Adrenal gland (tissue), 12 donors: ENCODE data around the gene NRIP3. TPM values are rescaled to one million over a fixed set of nuclear protein-coding genes. Genes with fewer than 3 reads are reported as not detected.

Experiments
- DNase-seq, 7 donors: peaks; one replicate each; pipeline ENCODE4 v3.0.0-alpha.2; 2019 to 2020
- H3K27ac ChIP-seq, 5 donors: fragments of 200-600 bp; sonication (generic) in 4 of 5; 1 replicate in 3 of 5; 2 replicates in 2 of 5; pipeline versions ENCODE4 v1.5.1 to v1.8.0; 2016 to 2020; ENCODE audit warnings: mild to moderate bottlenecking in 1 of 5
- H3K27me3 ChIP-seq: fragments of 200-600 bp; 2 replicates; pipeline ENCODE4 v1.8.0; 2021
- H3K36me3 ChIP-seq, 2 donors: fragments of 200-600 bp; replicated peaks in 1 of 2; 1 replicate in 1 of 2; 2 replicates in 1 of 2; pipeline versions ENCODE4 v1.5.1 to v1.8.0; 2018 to 2022
- H3K4me1 ChIP-seq, 2 donors: fragments of 200-600 bp; replicated peaks in 1 of 2; 1 replicate in 1 of 2; 2 replicates in 1 of 2; pipeline versions ENCODE4 v1.5.1 to v1.8.0; 2018 to 2021
- H3K4me3 ChIP-seq, 4 donors: fragments of 200-600 bp; sonication (generic) in 3 of 4; one replicate each; pipeline ENCODE4 v1.5.1; 2016 to 2018
- H3K9me3 ChIP-seq, 3 donors: fragments of 200-600 bp; sonication (generic) in 1 of 3; replicated peaks in 1 of 3; 1 replicate in 2 of 3; 2 replicates in 1 of 3; pipeline versions ENCODE4 v1.5.1 to v1.8.0; 2016 to 2021
- POLR2A ChIP-seq, 2 donors: fragments of 450-650 bp; IDR thresholded peaks; one replicate each; pipeline ENCODE4 v1.6.1; 2017; ENCODE audit warnings: antibody characterized with exemption in 2 of 2, mild to moderate bottlenecking in 2 of 2, moderate library complexity in 1 of 2
- WGBS, 4 donors: extraction: QIAGEN DNeasy Blood & Tissue Kit in 2 of 4; methylation state at CpG; one replicate each; pipeline versions ENCODE4 v1.1.5 to v1.1.7; 2013 to 2017; 5-methylcytosine and 5-hydroxymethylcytosine counted together
- intact Hi-C, 2 donors: fragments of 100-400 bp; cut with DNase I; formaldehyde crosslinking; loops; one replicate each; pipeline versions ENCODE4 v1.14.1 to v1.15.0; 2022 to 2023
- polyA plus RNA-seq, 3 donors: library from polyadenylated mRNA; stranded (reverse); fragments of 200-250 nt in 2 of 3; fragments of 350-450 nt in 1 of 3; fragmentation: Illumina TruSeq in 1 of 3; extraction: RNeasy Lipid Tissue Mini Kit (QIAGEN cat#74804) in 1 of 3; gene quantifications; one replicate each; pipeline ENCODE4 v1.2.3, GENCODE V29; 2013 to 2014
- total RNA-seq, 9 donors: library from RNA; depleted of rRNA in 4 of 9; stranded (reverse); fragments of >200 nt in 4 of 9; fragments of 120-200 nt in 1 of 9; fragmentation: NEBNext Ultra II Directional in 1 of 9; extraction: Animal tissue kit (Norgen Biotek cat#: 25700) in 1 of 9; gene quantifications; one replicate each; pipeline versions ENCODE4 v1.1.0 to v1.2.4, GENCODE V29; 2013 to 2023
- TF ChIP-seq, protein P1 (sequence below), 6 experiments: fragments of 450-650 bp in 4 of 6; fragments of 200-600 bp in 2 of 6; sonication (generic) in 1 of 6; IDR thresholded peaks; 1 replicate in 5 of 6; 2 replicates in 1 of 6; pipeline versions ENCODE4 v1.5.1 to v1.8.0; 2016 to 2021; ENCODE audit warnings: antibody characterized with exemption in 6 of 6, mild to moderate bottlenecking in 2 of 6, moderate library complexity in 1 of 6
- donor health status: healthy with polysubstance abuse.
- donor health status: Bipolar disorder and iron deficiency.
- donor health status: DM: yes; HTN: yes; CAD: no.
- donor health status: DM: no; HTN: no; CAD: no.
- donor health status: DM: no; HTN: no; CAD: no.
- donor health status: DM: yes; HTN: yes; CAD: no.

Gene NRIP3
- total and polyA plus RNA-seq, 12 donors: 1.4 to 42.5 (median 11.0) TPM

DNA sequence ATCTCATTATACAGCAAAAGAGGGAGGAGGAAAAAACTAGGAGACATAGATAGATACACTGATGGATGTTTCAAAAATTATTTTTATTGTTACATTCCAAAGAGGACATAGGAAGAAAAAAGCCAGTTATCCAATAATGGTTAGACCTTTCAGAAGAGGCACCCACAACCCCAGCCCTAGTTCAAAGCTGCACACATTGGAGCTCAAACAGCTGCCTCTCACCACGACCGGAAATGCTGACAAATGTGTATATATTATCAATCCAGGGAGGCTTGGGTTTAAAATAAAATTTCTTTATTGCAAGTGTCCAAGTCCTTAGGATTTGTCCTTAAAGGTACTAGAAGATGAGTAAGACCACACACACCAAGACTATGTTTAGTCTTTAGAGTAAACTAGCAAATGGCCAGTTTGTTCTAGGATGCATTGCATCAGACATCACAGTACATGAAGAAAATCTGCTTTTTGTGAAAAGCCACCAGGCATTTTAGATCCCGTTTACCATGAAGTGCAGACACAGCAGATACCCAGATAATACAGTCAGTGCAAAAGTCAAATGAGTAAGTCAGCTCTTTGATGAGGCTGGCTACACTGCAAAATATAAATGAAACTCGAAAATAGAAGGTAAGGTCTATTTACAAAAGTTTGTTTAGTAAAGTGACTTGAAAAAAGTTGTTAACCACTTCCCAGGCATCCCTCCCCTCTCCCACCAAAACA, 56.4 kb downstream of the NRIP3 start:
- no peaks in the 10 kb centered on the region for H3K9me3 ChIP-seq
- whole genome bisulfite sequencing, 4 donors: 81 to 92% (median 88%) methylated on average over 4 of the region's 4 CpGs
- DNase-seq: no peak
- no peak overlapping the region for H3K4me3 ChIP-seq
- H3K4me1 ChIP-seq: no peaks in the 10 kb centered on the region
- intact Hi-C loops: no loop called here
- H3K27me3 ChIP-seq: no peaks in the 10 kb centered on the region
- TF ChIP-seq, protein P1, sequence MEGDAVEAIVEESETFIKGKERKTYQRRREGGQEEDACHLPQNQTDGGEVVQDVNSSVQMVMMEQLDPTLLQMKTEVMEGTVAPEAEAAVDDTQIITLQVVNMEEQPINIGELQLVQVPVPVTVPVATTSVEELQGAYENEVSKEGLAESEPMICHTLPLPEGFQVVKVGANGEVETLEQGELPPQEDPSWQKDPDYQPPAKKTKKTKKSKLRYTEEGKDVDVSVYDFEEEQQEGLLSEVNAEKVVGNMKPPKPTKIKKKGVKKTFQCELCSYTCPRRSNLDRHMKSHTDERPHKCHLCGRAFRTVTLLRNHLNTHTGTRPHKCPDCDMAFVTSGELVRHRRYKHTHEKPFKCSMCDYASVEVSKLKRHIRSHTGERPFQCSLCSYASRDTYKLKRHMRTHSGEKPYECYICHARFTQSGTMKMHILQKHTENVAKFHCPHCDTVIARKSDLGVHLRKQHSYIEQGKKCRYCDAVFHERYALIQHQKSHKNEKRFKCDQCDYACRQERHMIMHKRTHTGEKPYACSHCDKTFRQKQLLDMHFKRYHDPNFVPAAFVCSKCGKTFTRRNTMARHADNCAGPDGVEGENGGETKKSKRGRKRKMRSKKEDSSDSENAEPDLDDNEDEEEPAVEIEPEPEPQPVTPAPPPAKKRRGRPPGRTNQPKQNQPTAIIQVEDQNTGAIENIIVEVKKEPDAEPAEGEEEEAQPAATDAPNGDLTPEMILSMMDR (IDR thresholded peaks at IDR 0.05): no peak
- TF ChIP-seq POLR2A (IDR thresholded peaks at IDR 0.05): no peak
- H3K27ac ChIP-seq: no peak overlapping the region
- peaks cover 0 to 28% of the 10 kb centered on the region in 2 donors for H3K36me3 ChIP-seq

DNA sequence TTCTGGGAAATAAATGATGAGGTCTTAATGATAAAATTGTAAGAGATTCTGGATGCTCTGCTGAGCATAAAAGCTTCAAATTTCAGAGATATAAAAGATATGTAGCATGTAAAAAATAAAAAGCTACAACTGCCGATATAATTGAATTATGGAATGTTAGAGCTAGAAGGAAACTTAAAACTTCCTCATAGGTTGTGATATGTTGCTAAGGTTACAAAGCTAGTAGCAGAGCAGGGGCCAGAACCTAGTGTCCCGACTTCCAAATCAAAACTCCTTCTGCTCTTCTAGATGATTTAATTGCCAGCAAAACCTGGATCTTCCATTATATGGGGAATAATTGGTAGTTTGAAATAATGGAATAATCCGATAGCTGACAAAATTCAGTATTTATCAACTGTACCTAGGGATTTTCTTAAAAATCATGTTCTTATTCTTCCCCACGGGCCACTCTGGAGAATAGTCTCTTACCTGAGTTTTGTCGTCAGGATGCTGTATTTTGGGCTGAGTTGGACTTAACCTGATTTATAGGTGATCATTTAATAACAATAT, 61.2 kb downstream of the NRIP3 start, which contains the start of gene ASCL3:
Gene ASCL3 (minus strand): TSS at position 499 of the 549 bp plus-strand sequence. CDS start 4,855 bp downstream, outside the sequence.
- TF ChIP-seq, protein P1 (IDR thresholded peaks at IDR 0.05): no peak
- no peak for TF ChIP-seq POLR2A (IDR thresholded peaks at IDR 0.05)
- DNase-seq: no peak
- intact Hi-C loops: no loop called here
- no peaks in the 10 kb centered on the region for H3K9me3 ChIP-seq
- H3K27ac ChIP-seq: no peak within 1 kb of the TSS
- no peak within 1 kb of the TSS for H3K4me3 ChIP-seq
- no peaks in the 10 kb centered on the region for H3K27me3 ChIP-seq
- WGBS, 4 donors: 67 to 86% (median 75%) methylated on average over 5 of the region's 5 CpGs
- H3K4me1 ChIP-seq: no peaks in the 10 kb centered on the region
- peaks cover 0 to 7% of the 10 kb centered on the region in 2 donors for H3K36me3 ChIP-seq

- Histone ChIP-seq H3K4me1 (no peaks in the 10 kb centered on the region), H3K9me3 (no peaks in the 10 kb centered on the region), H3K27me3 (no peaks in the 10 kb centered on the region), H3K36me3 (no peaks in the 10 kb centered on the region), H3K4me3 (no peak overlapping the region), H3K27ac (peak overlapping the region in 1 of 5 donors; percentile 34)
- WGBS, 4 donors: 49 to 58% (median 57%) methylated on average over 8 of the region's 8 CpGs
- no peak for TF ChIP-seq POLR2A (IDR thresholded peaks at IDR 0.05)
- TF ChIP-seq, protein P1 (IDR thresholded peaks at IDR 0.05): no peak
- intact Hi-C loops: no loop called here
- no peak for DNase-seq
These were observed 62.3 kb downstream of the NRIP3 start for GRCh38 chr11:8941341-8942103.

- H3K36me3 ChIP-seq: no peaks in the 10 kb centered on the region
- no peaks in the 10 kb centered on the region for H3K4me1 ChIP-seq
- no peak overlapping the region for H3K4me3 ChIP-seq
- no peaks in the 10 kb centered on the region for H3K9me3 ChIP-seq
- WGBS, 4 donors: 85 to 93% (median 86%) methylated on average over 13 to 14 of the region's 14 CpGs
- no peaks in the 10 kb centered on the region for H3K27me3 ChIP-seq
- intact Hi-C loops: no loop called here
- TF ChIP-seq, protein P1 (IDR thresholded peaks at IDR 0.05): no peak
- no peak for TF ChIP-seq POLR2A (IDR thresholded peaks at IDR 0.05)
- DNase-seq: no peak
- no peak overlapping the region for H3K27ac ChIP-seq
These were observed 66.1 kb downstream of the NRIP3 start for GRCh38 chr11:8937659-8938058.
